SU-DHL-6 (cell line): ENCODE results near the gene MRRF.

ENCODE experiments used
- EZH2phosphoT487 ChIP-seq: fragments of 200-600 bp; sonication (generic), shearing (Covaris generic); conservative IDR thresholded peaks from 2 replicates; pipeline ENCODE4 v1.6.1; 2018; ENCODE audit warnings: mild to moderate bottlenecking, antibody characterized with exemption, low read length, moderate library complexity, mixed read lengths
- TF ChIP-seq, protein P1 (sequence below): fragments of 200-600 bp; sonication (generic); IDR thresholded peaks from one replicate; pipeline ENCODE4 v1.5.1; 2017; ENCODE audit warnings: antibody characterized with exemption, mild to moderate bottlenecking, low read length, moderate library complexity; ENCODE audit not compliant: insufficient read depth, poor library complexity, severe bottlenecking

GRCh38 chr9:122246666-122247065 lies 18.0 kb upstream of the MRRF start:
- TF ChIP-seq, protein P1, sequence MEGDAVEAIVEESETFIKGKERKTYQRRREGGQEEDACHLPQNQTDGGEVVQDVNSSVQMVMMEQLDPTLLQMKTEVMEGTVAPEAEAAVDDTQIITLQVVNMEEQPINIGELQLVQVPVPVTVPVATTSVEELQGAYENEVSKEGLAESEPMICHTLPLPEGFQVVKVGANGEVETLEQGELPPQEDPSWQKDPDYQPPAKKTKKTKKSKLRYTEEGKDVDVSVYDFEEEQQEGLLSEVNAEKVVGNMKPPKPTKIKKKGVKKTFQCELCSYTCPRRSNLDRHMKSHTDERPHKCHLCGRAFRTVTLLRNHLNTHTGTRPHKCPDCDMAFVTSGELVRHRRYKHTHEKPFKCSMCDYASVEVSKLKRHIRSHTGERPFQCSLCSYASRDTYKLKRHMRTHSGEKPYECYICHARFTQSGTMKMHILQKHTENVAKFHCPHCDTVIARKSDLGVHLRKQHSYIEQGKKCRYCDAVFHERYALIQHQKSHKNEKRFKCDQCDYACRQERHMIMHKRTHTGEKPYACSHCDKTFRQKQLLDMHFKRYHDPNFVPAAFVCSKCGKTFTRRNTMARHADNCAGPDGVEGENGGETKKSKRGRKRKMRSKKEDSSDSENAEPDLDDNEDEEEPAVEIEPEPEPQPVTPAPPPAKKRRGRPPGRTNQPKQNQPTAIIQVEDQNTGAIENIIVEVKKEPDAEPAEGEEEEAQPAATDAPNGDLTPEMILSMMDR: no peak
- TF ChIP-seq EZH2phosphoT487: no peak
